Hepatocyte (in vitro differentiated cells): ENCODE results near the gene KCNK18. TPM values are rescaled to one million over a fixed set of nuclear protein-coding genes. Genes with fewer than 3 reads are reported as not detected.

Source experiments
- DNase-seq: peaks from one replicate; pipeline ENCODE4 v3.0.0-alpha.2; 2016; ENCODE audit warnings: low spot score
- H2AFZ ChIP-seq: fragments of 200-600 bp; sonication (generic); 2 replicates; pipeline ENCODE4 v1.6.0; 2016; ENCODE audit warnings: antibody characterized with exemption, mild to moderate bottlenecking
- H3K27ac ChIP-seq: fragments of 200-600 bp; sonication (generic); 2 replicates; pipeline ENCODE4 v1.5.1; 2016; ENCODE audit warnings: mild to moderate bottlenecking
- H3K27me3 ChIP-seq: fragments of 200-600 bp; sonication (generic); 2 replicates; pipeline ENCODE4 v1.6.1; 2016
- H3K36me3 ChIP-seq: fragments of 200-600 bp; sonication (generic); replicated peaks from 2 replicates; pipeline ENCODE4 v1.5.1; 2016; ENCODE audit warnings: low read depth; ENCODE audit not compliant: insufficient read depth
- H3K4me1 ChIP-seq: fragments of 200-600 bp; sonication (generic); 2 replicates; pipeline ENCODE4 v1.5.1; 2016; ENCODE audit warnings: mild to moderate bottlenecking, moderate library complexity; ENCODE audit not compliant: insufficient read depth
- H3K4me2 ChIP-seq: fragments of 200-600 bp; sonication (generic); 2 replicates; pipeline ENCODE4 v1.6.0; 2016
- H3K4me3 ChIP-seq: fragments of 200-600 bp; sonication (generic); 2 replicates; pipeline ENCODE4 v1.5.1; 2016; ENCODE audit warnings: mild to moderate bottlenecking
- H3K79me2 ChIP-seq: fragments of 200-600 bp; sonication (generic); 2 replicates; pipeline ENCODE4 v1.6.0; 2017; ENCODE audit warnings: mild to moderate bottlenecking
- H3K9me2 ChIP-seq: fragments of 200-600 bp; sonication (generic); replicated peaks from 2 replicates; pipeline ENCODE4 v1.6.0; 2017; ENCODE audit warnings: mild to moderate bottlenecking; ENCODE audit not compliant: insufficient read depth
- H3K9me3 ChIP-seq: fragments of 200-600 bp; sonication (generic); 2 replicates; pipeline ENCODE4 v1.5.1; 2016; ENCODE audit warnings: low read depth, mild to moderate bottlenecking
- H4K20me1 ChIP-seq: fragments of 200-600 bp; sonication (generic); 2 replicates; pipeline ENCODE4 v1.6.0; 2016; ENCODE audit warnings: mild to moderate bottlenecking; ENCODE audit not compliant: insufficient read depth, poor library complexity, severe bottlenecking
- CTCF ChIP-seq: fragments of 200-600 bp; sonication (generic); IDR thresholded peaks from 2 replicates; pipeline ENCODE4 v1.5.1; 2016; ENCODE audit warnings: antibody characterized with exemption, mild to moderate bottlenecking; ENCODE audit not compliant: poor library complexity
- EZH2 ChIP-seq: fragments of 200-600 bp; sonication (generic); IDR thresholded peaks from 2 replicates; pipeline ENCODE4 v1.6.1; 2016; ENCODE audit warnings: antibody characterized with exemption, mild to moderate bottlenecking, borderline replicate concordance
- EZH2phosphoT487 ChIP-seq: fragments of 200-600 bp; sonication (generic); IDR thresholded peaks from one replicate; pipeline ENCODE4 v1.6.1; 2018; ENCODE audit warnings: antibody characterized with exemption, mild to moderate bottlenecking, low read depth, moderate library complexity; ENCODE audit not compliant: unreplicated experiment, severe bottlenecking
- WGBS: methylation state at CpG from one replicate; pipeline ENCODE4 v1.1.6; 2016; ENCODE audit warnings: low lambda C conversion rate; ENCODE audit errors: missing lambda C conversion rate; 5-methylcytosine and 5-hydroxymethylcytosine counted together
- polyA plus RNA-seq: library from polyadenylated mRNA; unstranded; fragments of >200 nt; fragmentation: Nextera tagmentation; extraction: Ambion mirVana; gene quantifications from 2 replicates; pipeline ENCODE4 v1.2.1, GENCODE V29; 2016
- total RNA-seq: library from RNA; depleted of rRNA; stranded (reverse); fragments of >200 nt; gene quantifications from 2 replicates; pipeline ENCODE4 v1.2.3, GENCODE V29; 2014

KCNK18 gene
- total and polyA plus RNA-seq, 2 experiments from 2014 or later: not detected

GRCh38 chr10:117216028-117216427, 18.7 kb downstream of the KCNK18 start:
- Histone ChIP-seq H3K4me3 (no peak overlapping the region), H4K20me1 (no peaks in the 10 kb centered on the region), H3K4me2 (peak overlapping the region; percentile 100), H2AFZ (no peak overlapping the region), H3K27ac (no peak overlapping the region), H3K27me3 (peaks cover 29% of the 10 kb centered on the region), H3K9me2 (no peaks in the 10 kb centered on the region), H3K79me2 (no peaks in the 10 kb centered on the region), H3K9me3 (no peaks in the 10 kb centered on the region), H3K36me3 (no peaks in the 10 kb centered on the region), H3K4me1 (peaks cover 4% of the 10 kb centered on the region)
- TF ChIP-seq EZH2phosphoT487: no peak
- TF ChIP-seq EZH2: no peak
- no peak for TF ChIP-seq CTCF
- 88% methylated on average over 15 of the region's 15 CpGs for WGBS
- DNase-seq: no peak

- Histone ChIP-seq H4K20me1 (no peaks in the 10 kb centered on the region), H3K9me2 (no peaks in the 10 kb centered on the region), H3K27me3 (peaks cover 29% of the 10 kb centered on the region), H3K4me1 (peaks cover 4% of the 10 kb centered on the region), H3K36me3 (no peaks in the 10 kb centered on the region), H3K79me2 (no peaks in the 10 kb centered on the region), H3K9me3 (no peaks in the 10 kb centered on the region), H3K27ac (no peak overlapping the region), H3K4me3 (peak overlapping the region; percentile 67), H3K4me2 (peak overlapping the region; percentile 100), H2AFZ (peak overlapping the region; percentile 99)
- WGBS: 3% methylated on average over 43 of the region's 52 CpGs
- TF ChIP-seq EZH2phosphoT487: no peak
- peak; percentile 100 for TF ChIP-seq CTCF
- no peak for TF ChIP-seq EZH2
- DNase-seq: peak; percentile 89
Observed at GRCh38 chr10:117216611-117217195, 19.4 kb downstream of the KCNK18 start.

- Histone ChIP-seq H3K79me2 (no peaks in the 10 kb centered on the region), H2AFZ (peak overlapping the region; percentile 99), H3K36me3 (no peaks in the 10 kb centered on the region), H3K4me1 (peaks cover 4% of the 10 kb centered on the region), H4K20me1 (no peaks in the 10 kb centered on the region), H3K27me3 (peaks cover 29% of the 10 kb centered on the region), H3K27ac (no peak overlapping the region), H3K4me2 (peak overlapping the region; percentile 100), H3K9me2 (no peaks in the 10 kb centered on the region), H3K4me3 (peak overlapping the region; percentile 67), H3K9me3 (no peaks in the 10 kb centered on the region)
- 28% methylated on average over 21 of the region's 22 CpGs for WGBS
- peak; percentile 33 for DNase-seq
- no peak for TF ChIP-seq CTCF
- no peak for TF ChIP-seq EZH2phosphoT487
- no peak for TF ChIP-seq EZH2
Observed at GRCh38 chr10:117217196-117217761, 20.0 kb downstream of the KCNK18 start.
